HEK293 (cell line): ENCODE measurements around the gene FGD6.
A peak's percentile ranks its signal among the peaks of the same experiment; 100 is the strongest.

ENCODE experiments used
- CTCF ChIA-PET: fragments of 350-600 bp; formaldehyde crosslinking; extraction: SDS; loops from one replicate; lab custom pipeline; 2021; ENCODE audit warnings: antibody characterized with exemption; lab: Yijun Ruan, JAX
- POLR2A ChIA-PET: fragments of 300-600 bp; formaldehyde crosslinking; extraction: SDS; loops from one replicate; lab custom pipeline; 2020; ENCODE audit warnings: antibody characterized with exemption, inconsistent platforms; lab: Yijun Ruan, JAX
- H3K27ac ChIP-seq: fragments of 200-500 bp; sonication (Bioruptor generic); 2 replicates; pipeline ENCODE4 v1.5.1; 2014; ENCODE audit warnings: low read depth, low read length, control low read depth, inconsistent platforms; ENCODE audit errors: extremely low read depth
- H3K36me3 ChIP-seq, 2 experiments: fragments of 200-500 bp in 1 of 2; sonication (Bioruptor generic) in 1 of 2; 1 replicate in 1 of 2; 2 replicates in 1 of 2; pipeline ENCODE4 v1.5.1; 2014 to 2017; ENCODE audit warnings: inconsistent platforms in 2 of 2, low read length in 2 of 2; ENCODE audit not compliant: control insufficient read depth in 2 of 2, insufficient read depth in 1 of 2
- H3K4me1 ChIP-seq: fragments of 200-500 bp; sonication (Bioruptor generic); 2 replicates; pipeline ENCODE4 v1.5.1; 2014; ENCODE audit warnings: mild to moderate bottlenecking, low read length, inconsistent platforms; ENCODE audit not compliant: control insufficient read depth, insufficient read depth
- H3K4me3 ChIP-seq: 2 replicates; pipeline ENCODE4 v1.5.1; 2011; ENCODE audit warnings: low read depth, mild to moderate bottlenecking, control low read depth, low read length, moderate library complexity
- H3K9me3 ChIP-seq: fragments of 200-500 bp; sonication (Bioruptor generic); 2 replicates; pipeline ENCODE4 v1.5.1; 2014; ENCODE audit warnings: low read depth, low read length, inconsistent platforms; ENCODE audit not compliant: control insufficient read depth, insufficient read depth
- GLIS1 ChIP-seq: fragments of 450-650 bp; formaldehyde crosslinking; IDR thresholded peaks from 2 replicates; pipeline ENCODE4 v1.5.1; 2016; ENCODE audit warnings: missing biosample characterization, missing genetic modification characterization
- MEIS1 ChIP-seq: sonication (generic); formaldehyde crosslinking; IDR thresholded peaks from 2 replicates; pipeline ENCODE4 v1.8.1; 2022; ENCODE audit warnings: missing genetic modification reagents, mild to moderate bottlenecking, borderline replicate concordance
- OSR2 ChIP-seq: fragments of 450-650 bp; formaldehyde crosslinking; IDR thresholded peaks from 2 replicates; pipeline ENCODE4 v1.5.1; 2016; ENCODE audit warnings: missing biosample characterization, missing genetic modification characterization
- PRDM1 ChIP-seq: fragments of 450-650 bp; formaldehyde crosslinking; IDR thresholded peaks from 2 replicates; pipeline ENCODE4; 2016; ENCODE audit warnings: missing biosample characterization, missing genetic modification characterization
- REPIN1 ChIP-seq: fragments of 450-650 bp; formaldehyde crosslinking; IDR thresholded peaks from 2 replicates; pipeline ENCODE4 v1.5.1; 2017; ENCODE audit warnings: missing biosample characterization, missing genetic modification characterization, low read depth
- SETDB1 ChIP-seq: IDR thresholded peaks from one replicate; pipeline ENCODE4 v1.6.1; 2017; ENCODE audit warnings: mild to moderate bottlenecking, low read length, moderate library complexity, mixed read lengths; ENCODE audit not compliant: insufficient read length
- TRIM28 ChIP-seq: IDR thresholded peaks from 2 replicates; pipeline ENCODE4 v1.6.1; 2011; ENCODE audit warnings: low read length, control low read depth, borderline replicate concordance
- ZBTB17 ChIP-seq: fragments of 450-650 bp; formaldehyde crosslinking; IDR thresholded peaks from 2 replicates; pipeline ENCODE4 v1.5.1; 2016; ENCODE audit warnings: missing biosample characterization, missing genetic modification characterization
- ZEB2 ChIP-seq: fragments of 450-650 bp; formaldehyde crosslinking; IDR thresholded peaks from 2 replicates; pipeline ENCODE4 v1.5.1; 2016; ENCODE audit warnings: missing biosample characterization, missing genetic modification characterization
- ZNF112 ChIP-seq: fragments of 450-650 bp; formaldehyde crosslinking; IDR thresholded peaks from 2 replicates; pipeline ENCODE4 v1.5.0; 2017; ENCODE audit warnings: missing biosample characterization, missing genetic modification characterization
- ZNF155 ChIP-seq: fragments of 450-650 bp; formaldehyde crosslinking; IDR thresholded peaks from 2 replicates; pipeline ENCODE4 v1.5.1; 2016; ENCODE audit warnings: missing biosample characterization, missing genetic modification characterization
- ZNF16 ChIP-seq: fragments of 450-650 bp; formaldehyde crosslinking; IDR thresholded peaks from 2 replicates; pipeline ENCODE4 v1.5.1; 2016; ENCODE audit warnings: low read depth, missing biosample characterization, missing genetic modification characterization
- ZNF202 ChIP-seq: fragments of 450-650 bp; formaldehyde crosslinking; IDR thresholded peaks from 2 replicates; pipeline ENCODE4 v1.5.1; 2016; ENCODE audit warnings: missing biosample characterization, missing genetic modification characterization, borderline replicate concordance
- ZNF23 ChIP-seq: fragments of 450-650 bp; formaldehyde crosslinking; IDR thresholded peaks from 2 replicates; pipeline ENCODE4 v1.5.1; 2016; ENCODE audit warnings: missing biosample characterization, missing genetic modification characterization, borderline replicate concordance
- ZNF302 ChIP-seq: fragments of 450-650 bp; formaldehyde crosslinking; IDR thresholded peaks from 2 replicates; pipeline ENCODE4 v1.5.1; 2016; ENCODE audit warnings: missing biosample characterization, missing genetic modification characterization, low read depth
- ZNF510 ChIP-seq: fragments of 450-650 bp; formaldehyde crosslinking; IDR thresholded peaks from 2 replicates; pipeline ENCODE4 v1.5.1; 2018; ENCODE audit warnings: mild to moderate bottlenecking, missing genetic modification characterization, missing biosample characterization; ENCODE audit not compliant: insufficient replicate concordance
- ZNF530 ChIP-seq: fragments of 450-650 bp; formaldehyde crosslinking; IDR thresholded peaks from 2 replicates; pipeline ENCODE4 v1.5.1; 2016; ENCODE audit warnings: low read depth, missing biosample characterization, missing genetic modification characterization
- ZNF544 ChIP-seq: fragments of 450-650 bp; formaldehyde crosslinking; IDR thresholded peaks from 2 replicates; pipeline ENCODE4 v1.5.0; 2017; ENCODE audit warnings: missing biosample characterization, missing genetic modification characterization
- ZNF560 ChIP-seq: fragments of 450-650 bp; formaldehyde crosslinking; IDR thresholded peaks from 2 replicates; pipeline ENCODE4 v1.5.1; 2017; ENCODE audit warnings: missing biosample characterization, missing genetic modification characterization, borderline replicate concordance
- ZNF626 ChIP-seq: fragments of 450-650 bp; sonication (Bioruptor Pico); formaldehyde crosslinking; IDR thresholded peaks from 2 replicates; pipeline ENCODE4 v1.5.1; 2018; ENCODE audit warnings: missing biosample characterization, missing genetic modification characterization, inconsistent platforms
- ZNF660 ChIP-seq: fragments of 450-650 bp; IDR thresholded peaks from 2 replicates; pipeline ENCODE4 v1.5.1; 2018; ENCODE audit warnings: missing biosample characterization, mild to moderate bottlenecking, missing genetic modification characterization
- ZNF843 ChIP-seq: fragments of 450-650 bp; formaldehyde crosslinking; IDR thresholded peaks from 2 replicates; pipeline ENCODE4 v1.5.1; 2016; ENCODE audit warnings: missing biosample characterization, missing genetic modification characterization
- ZSCAN23 ChIP-seq: fragments of 450-650 bp; formaldehyde crosslinking; IDR thresholded peaks from 2 replicates; pipeline ENCODE4 v1.5.1; 2016; ENCODE audit warnings: missing biosample characterization, missing genetic modification characterization
- ZXDB ChIP-seq: fragments of 450-650 bp; formaldehyde crosslinking; IDR thresholded peaks from 2 replicates; pipeline ENCODE4 v1.5.1; 2016; ENCODE audit warnings: missing biosample characterization, missing genetic modification characterization
- TF ChIP-seq, protein P1 (sequence below): fragments of 450-650 bp; formaldehyde crosslinking; conservative IDR thresholded peaks from 2 replicates; pipeline ENCODE4 v1.5.1; 2016; ENCODE audit warnings: low read depth, missing biosample characterization, missing genetic modification characterization
- TF ChIP-seq, protein P2 (sequence below): fragments of 450-650 bp; formaldehyde crosslinking; IDR thresholded peaks from 2 replicates; pipeline ENCODE4 v1.5.1; 2016; ENCODE audit warnings: missing biosample characterization, missing genetic modification characterization
- TF ChIP-seq, protein P3 (sequence below): fragments of 450-650 bp; formaldehyde crosslinking; IDR thresholded peaks from 2 replicates; pipeline ENCODE4 v1.5.1; 2016; ENCODE audit warnings: missing biosample characterization, missing genetic modification characterization
- TF ChIP-seq, protein P4 (sequence below): fragments of 450-650 bp; formaldehyde crosslinking; IDR thresholded peaks from 2 replicates; pipeline ENCODE4 v1.5.1; 2016; ENCODE audit warnings: missing biosample characterization, missing genetic modification characterization

Gene FGD6

DNA sequence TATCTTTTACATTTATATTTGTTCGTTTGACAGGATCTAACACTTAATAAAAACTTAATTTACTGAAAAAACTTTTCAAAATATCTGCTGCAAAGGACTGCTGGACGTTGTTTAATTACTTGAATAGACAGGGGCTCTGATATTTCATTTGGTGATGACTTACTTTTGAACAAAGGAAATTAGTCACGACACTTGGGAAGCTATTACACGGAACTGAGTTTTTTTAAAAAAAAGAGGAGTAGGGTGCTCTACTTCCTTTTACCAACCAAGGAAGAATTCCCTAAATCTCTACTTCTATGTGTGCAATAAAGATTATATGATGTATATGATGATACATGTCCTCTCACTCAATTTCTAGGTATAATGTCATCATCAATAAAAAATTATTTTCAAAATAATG is 4.7 kb downstream of the FGD6 start:
- ChIA-PET CTCF (interaction anchor here (0.6 to 1.2 kb wide), 2 partner anchors 63 to 93 kb away, joined by 5 read pairs; no protein-coding TSS in a partner anchor), POLR2A (no interaction called here)
- Histone ChIP-seq H3K9me3 (no peaks in the 10 kb centered on the region), H3K4me1 (peaks cover 4% of the 10 kb centered on the region), H3K36me3 (no peaks in the 10 kb centered on the region), H3K27ac (no peak overlapping the region), H3K4me3 (no peak overlapping the region)
- TF ChIP-seq OSR2 (no peak), ZNF660 (tag by site-specific recombination) (0 out of 2 replicates have a peak, but pooled peaks have one; percentile 9), ZNF23 (tag by site-specific recombination) (no peak), ZNF112 (tag by site-specific recombination) (no peak)

DNA sequence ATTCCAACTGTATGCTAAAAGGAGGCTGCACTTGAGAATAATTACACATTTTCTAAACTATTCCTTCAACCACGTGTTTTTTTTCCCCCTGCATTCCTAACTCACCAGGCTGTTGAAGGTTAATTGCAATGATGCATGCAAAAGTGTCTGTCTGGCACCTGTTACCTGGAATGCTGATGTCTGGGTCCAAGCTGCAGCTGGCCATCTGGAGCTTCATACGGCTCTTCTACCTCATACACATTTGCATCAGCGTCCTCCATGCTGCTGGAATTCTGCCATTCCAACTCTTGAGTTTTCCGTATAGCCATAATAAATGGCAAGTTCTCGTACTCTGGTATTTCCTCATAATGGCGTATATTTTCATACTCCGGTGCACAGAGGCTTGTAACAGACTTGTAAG is 8.6 kb downstream of the FGD6 start:
- peaks cover 4% of the 10 kb centered on the region for H3K4me1 ChIP-seq
- ChIA-PET POLR2A (no interaction called here), CTCF (no interaction called here)
- H3K36me3 ChIP-seq, result no peaks in the 10 kb centered on the region
- H3K27ac ChIP-seq, result no peak overlapping the region
- H3K4me3 ChIP-seq, result no peak overlapping the region
- TF ChIP-seq ZNF626 (tag by site-specific recombination), result no peak
- no peak for TF ChIP-seq ZNF155 (tag by site-specific recombination)
- no peak for TF ChIP-seq ZNF16 (tag by site-specific recombination)
- TF ChIP-seq ZNF560, result no peak
- no peak for TF ChIP-seq ZSCAN23 (tag by site-specific recombination)
- no peak for TF ChIP-seq ZNF510 (tag by site-specific recombination)
- TF ChIP-seq, protein P1, sequence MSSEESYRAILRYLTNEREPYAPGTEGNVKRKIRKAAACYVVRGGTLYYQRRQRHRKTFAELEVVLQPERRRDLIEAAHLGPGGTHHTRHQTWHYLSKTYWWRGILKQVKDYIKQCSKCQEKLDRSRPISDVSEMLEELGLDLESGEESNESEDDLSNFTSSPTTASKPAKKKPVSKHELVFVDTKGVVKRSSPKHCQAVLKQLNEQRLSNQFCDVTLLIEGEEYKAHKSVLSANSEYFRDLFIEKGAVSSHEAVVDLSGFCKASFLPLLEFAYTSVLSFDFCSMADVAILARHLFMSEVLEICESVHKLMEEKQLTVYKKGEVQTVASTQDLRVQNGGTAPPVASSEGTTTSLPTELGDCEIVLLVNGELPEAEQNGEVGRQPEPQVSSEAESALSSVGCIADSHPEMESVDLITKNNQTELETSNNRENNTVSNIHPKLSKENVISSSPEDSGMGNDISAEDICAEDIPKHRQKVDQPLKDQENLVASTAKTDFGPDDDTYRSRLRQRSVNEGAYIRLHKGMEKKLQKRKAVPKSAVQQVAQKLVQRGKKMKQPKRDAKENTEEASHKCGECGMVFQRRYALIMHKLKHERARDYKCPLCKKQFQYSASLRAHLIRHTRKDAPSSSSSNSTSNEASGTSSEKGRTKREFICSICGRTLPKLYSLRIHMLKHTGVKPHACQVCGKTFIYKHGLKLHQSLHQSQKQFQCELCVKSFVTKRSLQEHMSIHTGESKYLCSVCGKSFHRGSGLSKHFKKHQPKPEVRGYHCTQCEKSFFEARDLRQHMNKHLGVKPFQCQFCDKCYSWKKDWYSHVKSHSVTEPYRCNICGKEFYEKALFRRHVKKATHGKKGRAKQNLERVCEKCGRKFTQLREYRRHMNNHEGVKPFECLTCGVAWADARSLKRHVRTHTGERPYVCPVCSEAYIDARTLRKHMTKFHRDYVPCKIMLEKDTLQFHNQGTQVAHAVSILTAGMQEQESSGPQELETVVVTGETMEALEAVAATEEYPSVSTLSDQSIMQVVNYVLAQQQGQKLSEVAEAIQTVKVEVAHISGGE (tag by site-specific recombination), result no peak
- TF ChIP-seq ZNF544 (tag by site-specific recombination), result no peak
- no peak for TF ChIP-seq PRDM1
- no peak for TF ChIP-seq SETDB1
- no peaks in the 10 kb centered on the region for H3K9me3 ChIP-seq

DNA sequence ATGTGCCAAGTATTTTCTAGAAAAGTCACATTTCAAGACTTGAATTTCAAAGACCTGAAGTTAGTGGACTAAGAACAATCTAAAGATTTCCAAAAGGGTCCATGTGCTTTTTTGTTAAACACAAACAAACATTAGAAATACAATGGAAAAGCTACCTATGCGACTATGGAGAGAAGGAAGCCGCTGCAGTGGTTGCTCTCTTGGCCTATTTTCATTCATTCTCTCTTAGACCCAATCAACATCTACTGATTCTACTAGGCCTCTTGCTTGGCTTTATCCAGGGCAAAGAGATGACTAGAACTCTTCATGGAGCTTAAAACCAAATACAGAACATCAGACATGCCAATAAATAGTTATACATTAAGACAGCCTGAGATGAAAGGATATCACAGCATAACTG is 9.9 kb downstream of the FGD6 start:
- H3K4me3 ChIP-seq, result no peak overlapping the region
- ChIA-PET POLR2A (no interaction called here), CTCF (interaction anchor here (0.5 to 0.6 kb wide), 2 partner anchors 48 to 129 kb away, joined by 3 read pairs; no protein-coding TSS in a partner anchor)
- H3K9me3 ChIP-seq, result no peaks in the 10 kb centered on the region
- H3K27ac ChIP-seq, result no peak overlapping the region
- no peaks in the 10 kb centered on the region for H3K36me3 ChIP-seq
- H3K4me1 ChIP-seq, result peaks cover 10% of the 10 kb centered on the region
- TF ChIP-seq TRIM28 (no peak), ZBTB17 (tag by site-specific recombination) (no peak), REPIN1 (tag by site-specific recombination) (no peak), ZNF302 (no peak), ZXDB (tag by site-specific recombination) (no peak), MEIS1 (CRISPR knock-in tag) (no peak), GLIS1 (tag by site-specific recombination) (no peak), ZNF202 (tag by site-specific recombination) (no peak), ZNF530 (tag by site-specific recombination) (no peak), ZEB2 (no peak), ZNF843 (tag by site-specific recombination) (no peak)
- TF ChIP-seq, protein P2, sequence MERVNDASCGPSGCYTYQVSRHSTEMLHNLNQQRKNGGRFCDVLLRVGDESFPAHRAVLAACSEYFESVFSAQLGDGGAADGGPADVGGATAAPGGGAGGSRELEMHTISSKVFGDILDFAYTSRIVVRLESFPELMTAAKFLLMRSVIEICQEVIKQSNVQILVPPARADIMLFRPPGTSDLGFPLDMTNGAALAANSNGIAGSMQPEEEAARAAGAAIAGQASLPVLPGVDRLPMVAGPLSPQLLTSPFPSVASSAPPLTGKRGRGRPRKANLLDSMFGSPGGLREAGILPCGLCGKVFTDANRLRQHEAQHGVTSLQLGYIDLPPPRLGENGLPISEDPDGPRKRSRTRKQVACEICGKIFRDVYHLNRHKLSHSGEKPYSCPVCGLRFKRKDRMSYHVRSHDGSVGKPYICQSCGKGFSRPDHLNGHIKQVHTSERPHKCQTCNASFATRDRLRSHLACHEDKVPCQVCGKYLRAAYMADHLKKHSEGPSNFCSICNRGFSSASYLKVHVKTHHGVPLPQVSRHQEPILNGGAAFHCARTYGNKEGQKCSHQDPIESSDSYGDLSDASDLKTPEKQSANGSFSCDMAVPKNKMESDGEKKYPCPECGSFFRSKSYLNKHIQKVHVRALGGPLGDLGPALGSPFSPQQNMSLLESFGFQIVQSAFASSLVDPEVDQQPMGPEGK (tag by site-specific recombination), result no peak
- TF ChIP-seq, protein P3, sequence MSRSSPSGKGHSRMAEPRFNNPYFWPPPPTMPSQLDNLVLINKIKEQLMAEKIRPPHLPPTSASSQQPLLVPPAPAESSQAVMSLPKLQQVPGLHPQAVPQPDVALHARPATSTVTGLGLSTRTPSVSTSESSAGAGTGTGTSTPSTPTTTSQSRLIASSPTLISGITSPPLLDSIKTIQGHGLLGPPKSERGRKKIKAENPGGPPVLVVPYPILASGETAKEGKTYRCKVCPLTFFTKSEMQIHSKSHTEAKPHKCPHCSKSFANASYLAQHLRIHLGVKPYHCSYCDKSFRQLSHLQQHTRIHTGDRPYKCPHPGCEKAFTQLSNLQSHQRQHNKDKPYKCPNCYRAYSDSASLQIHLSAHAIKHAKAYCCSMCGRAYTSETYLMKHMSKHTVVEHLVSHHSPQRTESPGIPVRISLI (tag by site-specific recombination), result no peak
- TF ChIP-seq, protein P4, sequence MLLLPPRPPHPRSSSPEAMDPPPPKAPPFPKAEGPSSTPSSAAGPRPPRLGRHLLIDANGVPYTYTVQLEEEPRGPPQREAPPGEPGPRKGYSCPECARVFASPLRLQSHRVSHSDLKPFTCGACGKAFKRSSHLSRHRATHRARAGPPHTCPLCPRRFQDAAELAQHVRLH (tag by site-specific recombination), result no peak
